ENCODE results near the gene FAM131B.

DNA sequence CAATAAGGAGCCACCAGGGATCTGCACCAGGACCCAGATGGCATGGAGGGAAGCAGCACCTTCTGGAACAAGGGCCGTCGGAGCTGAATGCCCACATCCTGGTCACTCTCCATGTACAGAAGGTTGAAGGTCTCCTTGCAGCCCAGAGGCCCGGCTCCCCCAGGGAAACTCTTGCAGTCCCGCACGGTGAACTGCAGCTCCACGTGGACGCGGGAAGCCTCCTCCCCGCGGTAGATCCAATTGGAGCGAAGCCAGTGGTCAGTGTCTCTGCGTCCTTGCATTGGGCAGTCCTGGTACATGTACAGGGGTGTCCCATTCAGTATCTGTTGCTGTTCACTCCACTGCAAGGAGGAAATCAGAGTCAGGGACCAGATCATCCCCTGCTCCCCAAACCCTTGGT is 38.8 kb upstream of the FAM131B start:
- TF ChIP-seq, protein P1, sequence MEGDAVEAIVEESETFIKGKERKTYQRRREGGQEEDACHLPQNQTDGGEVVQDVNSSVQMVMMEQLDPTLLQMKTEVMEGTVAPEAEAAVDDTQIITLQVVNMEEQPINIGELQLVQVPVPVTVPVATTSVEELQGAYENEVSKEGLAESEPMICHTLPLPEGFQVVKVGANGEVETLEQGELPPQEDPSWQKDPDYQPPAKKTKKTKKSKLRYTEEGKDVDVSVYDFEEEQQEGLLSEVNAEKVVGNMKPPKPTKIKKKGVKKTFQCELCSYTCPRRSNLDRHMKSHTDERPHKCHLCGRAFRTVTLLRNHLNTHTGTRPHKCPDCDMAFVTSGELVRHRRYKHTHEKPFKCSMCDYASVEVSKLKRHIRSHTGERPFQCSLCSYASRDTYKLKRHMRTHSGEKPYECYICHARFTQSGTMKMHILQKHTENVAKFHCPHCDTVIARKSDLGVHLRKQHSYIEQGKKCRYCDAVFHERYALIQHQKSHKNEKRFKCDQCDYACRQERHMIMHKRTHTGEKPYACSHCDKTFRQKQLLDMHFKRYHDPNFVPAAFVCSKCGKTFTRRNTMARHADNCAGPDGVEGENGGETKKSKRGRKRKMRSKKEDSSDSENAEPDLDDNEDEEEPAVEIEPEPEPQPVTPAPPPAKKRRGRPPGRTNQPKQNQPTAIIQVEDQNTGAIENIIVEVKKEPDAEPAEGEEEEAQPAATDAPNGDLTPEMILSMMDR (IDR thresholded peaks at IDR 0.05; ENCODE audit: poor library complexity): no peak
- TF ChIP-seq EZH2phosphoT487 (IDR thresholded peaks at IDR 0.05; ENCODE audit: low read depth, severe bottlenecking, unreplicated experiment): no peak

Measured in hepatocyte (in vitro differentiated cells).